Upper lobe of left lung (tissue), 4 donors: ENCODE measurements around the gene CAMK1G.

Experiments
- EP300 ChIP-seq, 4 donors: sonication (generic); formaldehyde crosslinking; IDR thresholded peaks; one replicate each; pipeline ENCODE4 v1.5.1; 2017; ENCODE audit warnings: antibody characterized with exemption in 4 of 4, control low read depth in 2 of 4
- POLR2A ChIP-seq, 4 donors: fragments of 450-650 bp; IDR thresholded peaks; one replicate each; pipeline ENCODE4 v1.5.1; 2016 to 2017; ENCODE audit warnings: antibody characterized with exemption in 4 of 4, mild to moderate bottlenecking in 2 of 4
- POLR2AphosphoS5 ChIP-seq, 2 donors: sonication (generic); formaldehyde crosslinking; IDR thresholded peaks; one replicate each; pipeline ENCODE4 v1.5.1; 2017; ENCODE audit warnings: antibody characterized with exemption in 2 of 2
- TF ChIP-seq, protein P1 (sequence below), 6 experiments: fragments of 450-650 bp in 4 of 6; fragments of 200-600 bp in 2 of 6; sonication (generic) in 2 of 6; IDR thresholded peaks; one replicate each; pipeline ENCODE4 v1.5.1; 2016 to 2019; ENCODE audit warnings: antibody characterized with exemption in 6 of 6

- TF ChIP-seq EP300 (IDR thresholded peaks at IDR 0.05) (no peak), POLR2A (IDR thresholded peaks at IDR 0.05) (no peak), POLR2AphosphoS5 (IDR thresholded peaks at IDR 0.05) (no peak)
- TF ChIP-seq, protein P1, sequence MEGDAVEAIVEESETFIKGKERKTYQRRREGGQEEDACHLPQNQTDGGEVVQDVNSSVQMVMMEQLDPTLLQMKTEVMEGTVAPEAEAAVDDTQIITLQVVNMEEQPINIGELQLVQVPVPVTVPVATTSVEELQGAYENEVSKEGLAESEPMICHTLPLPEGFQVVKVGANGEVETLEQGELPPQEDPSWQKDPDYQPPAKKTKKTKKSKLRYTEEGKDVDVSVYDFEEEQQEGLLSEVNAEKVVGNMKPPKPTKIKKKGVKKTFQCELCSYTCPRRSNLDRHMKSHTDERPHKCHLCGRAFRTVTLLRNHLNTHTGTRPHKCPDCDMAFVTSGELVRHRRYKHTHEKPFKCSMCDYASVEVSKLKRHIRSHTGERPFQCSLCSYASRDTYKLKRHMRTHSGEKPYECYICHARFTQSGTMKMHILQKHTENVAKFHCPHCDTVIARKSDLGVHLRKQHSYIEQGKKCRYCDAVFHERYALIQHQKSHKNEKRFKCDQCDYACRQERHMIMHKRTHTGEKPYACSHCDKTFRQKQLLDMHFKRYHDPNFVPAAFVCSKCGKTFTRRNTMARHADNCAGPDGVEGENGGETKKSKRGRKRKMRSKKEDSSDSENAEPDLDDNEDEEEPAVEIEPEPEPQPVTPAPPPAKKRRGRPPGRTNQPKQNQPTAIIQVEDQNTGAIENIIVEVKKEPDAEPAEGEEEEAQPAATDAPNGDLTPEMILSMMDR (IDR thresholded peaks at IDR 0.05), result no peak
These were observed 23.7 kb downstream of the CAMK1G start for GRCh38 chr1:209607102-209607794.
